H1 (cell line): ENCODE measurements around the gene KRT77. TPM values are rescaled to one million over a fixed set of nuclear protein-coding genes. Genes with fewer than 3 reads are reported as not detected.

Experiments
- CTCF ChIA-PET: fragments of 300-600 bp; sonication (Branson Sonifier 250); formaldehyde crosslinking; loops from one replicate; lab custom pipeline; 2021; ENCODE audit not compliant: partially characterized antibody; lab: Charles Lee
- POLR2A ChIA-PET: fragments of 300-600 bp; sonication (Branson Sonifier 250); formaldehyde crosslinking; loops from one replicate; lab custom pipeline; 2021; ENCODE audit warnings: inconsistent platforms; ENCODE audit not compliant: partially characterized antibody; lab: Charles Lee
- DNase-seq, 2 experiments: peaks; one replicate each; pipeline versions ENCODE4 v3.0.0 to v3.0.0-alpha.2; 2010 to 2022; ENCODE audit warnings: low spot score in 2 of 2, low read depth in 1 of 2, mixed read lengths in 1 of 2
- FAIRE-seq: peaks from 2 replicates; lab custom pipeline; 2011; peaks lifted over from hg19 to GRCh38; lab: Jason Lieb, UNC
- H2AFZ ChIP-seq: 2 replicates; pipeline ENCODE4 v1.8.1; 2012; ENCODE audit warnings: low read length, inconsistent platforms
- H2AK5ac ChIP-seq: 2 replicates; pipeline ENCODE4 v1.6.1; 2013; ENCODE audit warnings: low read depth, low read length
- H2BK120ac ChIP-seq: replicated peaks from 2 replicates; pipeline ENCODE3; 2013; ENCODE audit warnings: low read depth, low read length, inconsistent platforms
- H2BK12ac ChIP-seq: 2 replicates; pipeline ENCODE4 v1.6.1; 2013; ENCODE audit warnings: low read depth, low read length
- H2BK15ac ChIP-seq: 2 replicates; pipeline ENCODE4 v1.6.1; 2013; ENCODE audit warnings: low read length
- H2BK20ac ChIP-seq: 2 replicates; pipeline ENCODE4 v1.6.1; 2013; ENCODE audit warnings: low read length
- H2BK5ac ChIP-seq: 2 replicates; pipeline ENCODE4 v1.6.1; 2013; ENCODE audit warnings: low read depth, low read length
- H3K14ac ChIP-seq: 2 replicates; pipeline ENCODE4 v1.6.1; 2013; ENCODE audit warnings: inconsistent platforms; ENCODE audit not compliant: insufficient read length
- H3K18ac ChIP-seq: 2 replicates; pipeline ENCODE4 v1.6.1; 2013; ENCODE audit warnings: low read length; ENCODE audit errors: extremely low read depth
- H3K23ac ChIP-seq: 2 replicates; pipeline ENCODE4 v1.6.1; 2013; ENCODE audit warnings: inconsistent platforms; ENCODE audit not compliant: insufficient read length
- H3K23me2 ChIP-seq: 2 replicates; pipeline ENCODE4 v1.6.1; 2013; ENCODE audit warnings: low read depth, low read length
- H3K27ac ChIP-seq: 2 replicates; pipeline ENCODE4 v1.6.1; 2011; ENCODE audit warnings: low read depth, low read length, inconsistent platforms
- H3K27me3 ChIP-seq, 4 experiments: replicated peaks in 1 of 4; 1 replicate in 1 of 4; 2 replicates in 3 of 4; pipeline versions ENCODE4 v1.6.1 to v1.8.1; 2011 to 2013; ENCODE audit warnings: low read length in 3 of 4, mild to moderate bottlenecking in 3 of 4, inconsistent platforms in 2 of 4, mixed read lengths in 2 of 4, moderate library complexity in 1 of 4; ENCODE audit not compliant: control insufficient read depth in 3 of 4, insufficient read depth in 3 of 4; ENCODE audit errors: extremely low read depth in 1 of 4
- H3K36me3 ChIP-seq, 4 experiments: 2 replicates each; pipeline versions ENCODE4 v1.6.1 to v1.8.1; 2011 to 2013; ENCODE audit warnings: mild to moderate bottlenecking in 4 of 4, low read length in 3 of 4, moderate library complexity in 2 of 4, control low read depth in 1 of 4, inconsistent platforms in 1 of 4; ENCODE audit not compliant: insufficient read depth in 4 of 4, control insufficient read depth in 2 of 4
- H3K4ac ChIP-seq: replicated peaks from 2 replicates; pipeline ENCODE3; 2013; ENCODE audit warnings: low read length, low read depth, mixed read lengths, inconsistent platforms; ENCODE audit not compliant: insufficient read length
- H3K4me1 ChIP-seq, 4 experiments: replicated peaks in 1 of 4; 1 replicate in 1 of 4; 2 replicates in 3 of 4; pipeline versions ENCODE4 v1.6.1 to v1.8.1; 2011 to 2013; ENCODE audit warnings: low read length in 3 of 4, inconsistent platforms in 2 of 4, mixed read lengths in 1 of 4; ENCODE audit not compliant: insufficient read depth in 4 of 4, control insufficient read depth in 3 of 4
- H3K4me2 ChIP-seq, 2 experiments: 2 replicates each; pipeline versions ENCODE4 v1.6.1 to v1.8.1; 2011 to 2013; ENCODE audit warnings: low read depth in 2 of 2, low read length in 2 of 2, control low read depth in 1 of 2, inconsistent platforms in 1 of 2, mild to moderate bottlenecking in 1 of 2; ENCODE audit not compliant: insufficient read depth in 1 of 2
- H3K4me3 ChIP-seq, 4 experiments: fragments of 200-600, 300-600 bp in 1 of 4; sonication (generic), shearing (Covaris generic), sonication (Bioruptor Twin) in 1 of 4; 2 replicates each; pipeline versions ENCODE4 v1.5.1 to v1.8.1; 2011 to 2016; ENCODE audit warnings: low read length in 4 of 4, low read depth in 3 of 4, control low read depth in 2 of 4, inconsistent platforms in 2 of 4, mild to moderate bottlenecking in 2 of 4, mixed read lengths in 1 of 4, moderate library complexity in 1 of 4; ENCODE audit not compliant: insufficient read depth in 2 of 4; ENCODE audit errors: extremely low read depth in 1 of 4
- H3K56ac ChIP-seq: replicated peaks from 2 replicates; pipeline ENCODE3; 2013; ENCODE audit warnings: low read depth, mild to moderate bottlenecking, mixed read lengths, low read length, inconsistent platforms; ENCODE audit not compliant: insufficient read length
- H3K79me1 ChIP-seq: 2 replicates; pipeline ENCODE4 v1.6.1; 2013; ENCODE audit warnings: low read depth, low read length, control low read depth
- H3K79me2 ChIP-seq, 2 experiments: 2 replicates each; pipeline versions ENCODE4 v1.6.1 to v1.8.1; 2012 to 2013; ENCODE audit warnings: low read length in 2 of 2, mild to moderate bottlenecking in 2 of 2, inconsistent platforms in 1 of 2; ENCODE audit not compliant: insufficient read depth in 2 of 2, control insufficient read depth in 1 of 2
- H3K9ac ChIP-seq, 4 experiments: replicated peaks in 1 of 4; 1 replicate in 1 of 4; 2 replicates in 3 of 4; pipeline versions ENCODE4 v1.6.1 to v1.8.1; 2011 to 2013; ENCODE audit warnings: low read depth in 3 of 4, low read length in 3 of 4, control low read depth in 2 of 4, mild to moderate bottlenecking in 2 of 4, moderate library complexity in 2 of 4, inconsistent platforms in 1 of 4; ENCODE audit errors: extremely low read depth in 1 of 4
- H3K9me3 ChIP-seq, 2 experiments: 2 replicates each; pipeline versions ENCODE4 v1.6.1 to v1.8.1; 2012 to 2013; ENCODE audit warnings: mild to moderate bottlenecking in 2 of 2, moderate library complexity in 2 of 2, control low read depth in 1 of 2, inconsistent platforms in 1 of 2, low read depth in 1 of 2, low read length in 1 of 2, mixed read lengths in 1 of 2; ENCODE audit not compliant: insufficient read depth in 2 of 2
- H4K20me1 ChIP-seq, 2 experiments: replicated peaks in 1 of 2; 2 replicates each; pipeline versions ENCODE3 to v1.8.1; 2011 to 2013; ENCODE audit warnings: inconsistent platforms in 2 of 2, low read length in 2 of 2, mild to moderate bottlenecking in 1 of 2; ENCODE audit not compliant: insufficient read depth in 2 of 2, control insufficient read depth in 1 of 2
- H4K5ac ChIP-seq: 2 replicates; pipeline ENCODE4 v1.6.1; 2013; ENCODE audit warnings: low read length, low read depth, mixed read lengths, inconsistent platforms; ENCODE audit not compliant: insufficient read length
- H4K8ac ChIP-seq: 2 replicates; pipeline ENCODE4 v1.8.0; 2013; ENCODE audit warnings: mild to moderate bottlenecking, moderate library complexity, low read length, inconsistent platforms; ENCODE audit not compliant: insufficient read depth; ENCODE audit errors: extremely low read depth
- H4K91ac ChIP-seq: replicated peaks from 2 replicates; pipeline ENCODE3; 2013; ENCODE audit warnings: low read length, mixed read lengths, inconsistent platforms; ENCODE audit not compliant: insufficient read length
- BACH1 ChIP-seq: IDR thresholded peaks from 2 replicates; pipeline ENCODE4 v1.6.1; 2012; ENCODE audit warnings: low read length, improper control_type of control experiment
- CHD2 ChIP-seq: IDR thresholded peaks from 2 replicates; pipeline ENCODE4 v1.6.1; 2012; ENCODE audit warnings: low read length, improper control_type of control experiment
- PHF8 ChIP-seq: fragments of 200-600 bp; sonication (generic); conservative IDR thresholded peaks from 2 replicates; pipeline ENCODE4 v1.7.1; 2012; ENCODE audit warnings: low read depth, mild to moderate bottlenecking, inconsistent platforms, low read length, moderate library complexity
- RAD21 ChIP-seq, 2 experiments: IDR thresholded peaks in 1 of 2; conservative IDR thresholded peaks in 1 of 2; 2 replicates each; pipeline ENCODE4 v1.6.1; 2011; ENCODE audit warnings: low read depth in 2 of 2, low read length in 2 of 2, improper control_type of control experiment in 1 of 2, inconsistent platforms in 1 of 2, mild to moderate bottlenecking in 1 of 2, moderate library complexity in 1 of 2
- RFX5 ChIP-seq: IDR thresholded peaks from 2 replicates; pipeline ENCODE4 v1.6.1; 2011; ENCODE audit warnings: low read depth, low read length, improper control_type of control experiment, borderline replicate concordance
- SIX5 ChIP-seq: IDR thresholded peaks from 2 replicates; pipeline ENCODE4 v1.6.1; 2011; ENCODE audit warnings: mild to moderate bottlenecking, low read depth, low read length
- WGBS, 2 experiments: shearing (Covaris generic) in 1 of 2; methylation state at CpG; one replicate each; pipeline versions ENCODE4 v1.1.6 to v1.1.7; 2013 to 2015; ENCODE audit warnings: low lambda C conversion rate in 2 of 2, mixed read lengths in 2 of 2, inconsistent platforms in 1 of 2, low coverage in 1 of 2, missing lambda C conversion rate in 1 of 2; ENCODE audit not compliant: insufficient replicate concordance in 2 of 2, insufficient coverage in 1 of 2, insufficient read length in 1 of 2; ENCODE audit errors: extremely low coverage in 1 of 2, missing lambda C conversion rate in 1 of 2; 5-methylcytosine and 5-hydroxymethylcytosine counted together
- polyA plus RNA-seq, 7 experiments: library from polyadenylated mRNA; depleted of rRNA in 3 of 7; stranded (reverse) in 5 of 7; unstranded in 2 of 7; fragments of >200 nt in 5 of 7; fragments of 200-250 nt in 2 of 7; gene quantifications; 1 replicate in 5 of 7; 2 replicates in 1 of 7; 4 replicates in 1 of 7; pipeline versions ENCODE4 v1.2.1 to v1.2.3, GENCODE V29; 2011 to 2013; ENCODE audit warnings: missing spikeins in 2 of 7, mixed read lengths in 2 of 7
- total RNA-seq: library from RNA; stranded (reverse); fragmentation: NEBNext Ultra II Directional; extraction: Animal tissue kit (Norgen Biotek cat#: 25700); gene quantifications from 2 replicates; pipeline ENCODE4 v1.2.1, GENCODE V29; 2021
- TF ChIP-seq, protein P1 (sequence below): IDR thresholded peaks from 2 replicates; pipeline ENCODE4 v1.6.1; 2011; ENCODE audit warnings: low read depth, mild to moderate bottlenecking, low read length; ENCODE audit not compliant: insufficient read depth
- TF ChIP-seq, protein P2 (sequence below): IDR thresholded peaks from 2 replicates; pipeline ENCODE4 v1.6.1; 2012; ENCODE audit warnings: inconsistent platforms

Gene KRT77
- total and polyA plus RNA-seq, 2 of the 8 experiments (the other 6 are each of a cell fraction or from before 2014, with no cell fraction given) = 0.02 TPM; not detected in 1

DNA sequence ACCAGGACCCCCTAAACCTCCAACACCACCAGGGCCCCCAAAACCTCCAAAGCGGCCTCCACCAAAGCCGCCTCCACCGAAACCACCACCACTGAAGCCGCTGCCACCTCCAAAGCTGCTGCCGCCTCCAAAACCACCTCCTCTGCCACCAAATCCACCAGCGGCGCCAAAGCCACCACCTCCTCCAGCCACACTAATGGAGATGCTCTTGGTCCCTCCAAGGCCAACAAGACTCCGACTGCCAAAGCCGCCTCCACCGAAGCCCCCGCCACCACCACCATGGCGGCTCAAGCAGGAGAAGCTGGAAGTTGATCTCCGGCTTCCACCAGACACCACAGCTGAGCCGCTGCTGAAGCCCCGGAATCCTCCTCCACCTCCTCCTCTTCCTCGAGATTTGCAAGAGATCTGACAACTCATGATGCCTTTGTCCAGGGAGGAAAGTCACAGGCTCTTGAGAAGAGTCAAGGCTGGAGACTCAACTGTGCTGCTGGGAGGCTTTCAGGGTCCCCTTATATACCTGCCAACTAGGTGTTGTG lies 51.5 kb downstream of the KRT77 start, which contains the start of gene KRT2:
Gene KRT2, minus strand, starts transcription at position 486 of the 536 bp plus-strand sequence. Its CDS starts 69 bp downstream, at position 417.
- Histone ChIP-seq H3K36me3 (no peaks in the 10 kb centered on the region), H2BK15ac (no peak within 1 kb of the TSS), H3K9me3 (peaks cover 0 to 6% of the 10 kb centered on the region in 2 experiments; a peak in 1 of 4 replicates), H2AK5ac (no peak within 1 kb of the TSS), H3K79me1 (no peaks in the 10 kb centered on the region), H2BK120ac (no peak within 1 kb of the TSS), H4K8ac (no peak within 1 kb of the TSS), H4K5ac (no peak within 1 kb of the TSS), H3K18ac (no peak within 1 kb of the TSS), H3K4me1 (no peaks in the 10 kb centered on the region), H3K56ac (no peak within 1 kb of the TSS), H3K4me2 (no peak within 1 kb of the TSS)
- 83% methylated on average over 13 of the region's 16 CpGs; no CpG with 5 or more reads in 1 of the 2 experiments for WGBS, 2 experiments
- CTCF ChIA-PET = interaction anchor here (0.6 kb wide), 1 partner anchor 395 kb away, joined by 3 read pairs; no protein-coding TSS in a partner anchor
- no peak for TF ChIP-seq PHF8
- TF ChIP-seq, protein P1, sequence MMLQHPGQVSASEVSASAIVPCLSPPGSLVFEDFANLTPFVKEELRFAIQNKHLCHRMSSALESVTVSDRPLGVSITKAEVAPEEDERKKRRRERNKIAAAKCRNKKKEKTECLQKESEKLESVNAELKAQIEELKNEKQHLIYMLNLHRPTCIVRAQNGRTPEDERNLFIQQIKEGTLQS = no peak
- no peak for TF ChIP-seq SIX5
- no peak for TF ChIP-seq RFX5
- TF ChIP-seq CHD2 = no peak
- no peak for TF ChIP-seq RAD21 (IDR thresholded peaks at IDR 0.05 in 1 of 2, conservative IDR thresholded peaks at IDR 0.05 in 1 of 2; ENCODE audit: low read depth in 2 of 2, low read length in 2 of 2)
- TF ChIP-seq, protein P2, sequence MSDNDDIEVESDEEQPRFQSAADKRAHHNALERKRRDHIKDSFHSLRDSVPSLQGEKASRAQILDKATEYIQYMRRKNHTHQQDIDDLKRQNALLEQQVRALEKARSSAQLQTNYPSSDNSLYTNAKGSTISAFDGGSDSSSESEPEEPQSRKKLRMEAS = no peak
- TF ChIP-seq BACH1 = no peak
- TF ChIP-seq, all 59 proteins: peak for 0
- Histone ChIP-seq H3K4ac (no peak within 1 kb of the TSS), H2BK12ac (no peak within 1 kb of the TSS), H4K91ac (no peak within 1 kb of the TSS), H3K27ac (no peak within 1 kb of the TSS), H2AFZ (no peak within 1 kb of the TSS), H3K4me3 (no peak within 1 kb of the TSS), H4K20me1 (no peaks in the 10 kb centered on the region), H2BK20ac (no peak within 1 kb of the TSS), H3K9ac (no peak within 1 kb of the TSS), H3K27me3 (no peaks in the 10 kb centered on the region), H2BK5ac (no peak within 1 kb of the TSS), H3K14ac (no peak within 1 kb of the TSS), H3K79me2 (no peaks in the 10 kb centered on the region), H3K23ac (no peak within 1 kb of the TSS), H3K23me2 (no peaks in the 10 kb centered on the region)
- POLR2A ChIA-PET = no interaction called here
- DNase-seq (no peak), FAIRE-seq (no peak)
